PC-3 (cell line): Measurements from ENCODE around the gene RBM12.

Source experiments
- CTCF ChIP-seq: fragments of 300-600 bp; sonication (generic); conservative IDR thresholded peaks from 2 replicates; pipeline ENCODE4 v1.5.1; 2017; ENCODE audit warnings: antibody characterized with exemption, low read depth, mild to moderate bottlenecking, low read length
- EZH2 ChIP-seq: fragments of 300-600 bp; sonication (generic); IDR thresholded peaks from one replicate; pipeline ENCODE4 v1.6.1; 2017; ENCODE audit warnings: antibody characterized with exemption, mild to moderate bottlenecking, low read length; ENCODE audit not compliant: unreplicated experiment
- EZH2phosphoT487 ChIP-seq: fragments of 300-600 bp; sonication (generic); IDR thresholded peaks from 2 replicates; pipeline ENCODE4 v1.6.1; 2018; ENCODE audit warnings: mild to moderate bottlenecking, antibody characterized with exemption, low read length, borderline replicate concordance

GRCh38 chr20:35635652-35636051 is 29.0 kb downstream of the RBM12 start:
- TF ChIP-seq CTCF (no peak), EZH2 (no peak), EZH2phosphoT487 (no peak)
